ENCODE data around the gene VEZT.

VEZT gene

GRCh38 chr12:95349291-95349690 lies 131.7 kb downstream of the VEZT start:
- H3K9ac ChIP-seq (ENCODE audit: low read depth, low read length, poor library complexity, severe bottlenecking): no peak overlapping the region
- no peaks in the 10 kb centered on the region for H3F3A ChIP-seq (ENCODE audit: low read depth)
- H3K4me3 ChIP-seq (ENCODE audit: low read length, poor library complexity, severe bottlenecking): no peak overlapping the region
- H3K4me1 ChIP-seq (ENCODE audit: insufficient read depth, low read length, poor library complexity, severe bottlenecking): no peaks in the 10 kb centered on the region
- no peaks in the 10 kb centered on the region for H3K27me3 ChIP-seq (ENCODE audit: insufficient read depth, low read length, poor library complexity, severe bottlenecking)
- TF ChIP-seq CTCF (conservative IDR thresholded peaks at IDR 0.05; ENCODE audit: low read length): no peak
- TF ChIP-seq EZH2phosphoT487 (IDR thresholded peaks at IDR 0.05; ENCODE audit: borderline replicate concordance): no peak
- no peaks in the 10 kb centered on the region for H4K20me1 ChIP-seq (ENCODE audit: insufficient read depth, low read length, poor library complexity, severe bottlenecking)
- H2AFZ ChIP-seq (ENCODE audit: low read length): no peak overlapping the region
- H3K36me3 ChIP-seq (ENCODE audit: insufficient read depth, low read length): no peaks in the 10 kb centered on the region
- no peaks in the 10 kb centered on the region for H3K79me2 ChIP-seq (ENCODE audit: insufficient read depth, low read length)
- no peaks in the 10 kb centered on the region for H3K9me3 ChIP-seq (ENCODE audit: insufficient read depth, low read depth, low read length)
- H3K9me2 ChIP-seq (replicated peaks; ENCODE audit: low read depth, low read length): no peaks in the 10 kb centered on the region
- H3K4me2 ChIP-seq (ENCODE audit: low read depth, low read length, poor library complexity, severe bottlenecking): no peak overlapping the region

- no peaks in the 10 kb centered on the region for H3K27me3 ChIP-seq (ENCODE audit: insufficient read depth, low read length, poor library complexity, severe bottlenecking)
- H3K36me3 ChIP-seq (ENCODE audit: insufficient read depth, low read length): no peaks in the 10 kb centered on the region
- no peaks in the 10 kb centered on the region for H3K79me2 ChIP-seq (ENCODE audit: insufficient read depth, low read length)
- no peak overlapping the region for H3K4me2 ChIP-seq (ENCODE audit: low read depth, low read length, poor library complexity, severe bottlenecking)
- no peaks in the 10 kb centered on the region for H3K4me1 ChIP-seq (ENCODE audit: insufficient read depth, low read length, poor library complexity, severe bottlenecking)
- no peaks in the 10 kb centered on the region for H4K20me1 ChIP-seq (ENCODE audit: insufficient read depth, low read length, poor library complexity, severe bottlenecking)
- no peak overlapping the region for H2AFZ ChIP-seq (ENCODE audit: low read length)
- no peaks in the 10 kb centered on the region for H3K9me3 ChIP-seq (ENCODE audit: insufficient read depth, low read depth, low read length)
- no peaks in the 10 kb centered on the region for H3K9me2 ChIP-seq (replicated peaks; ENCODE audit: low read depth, low read length)
- TF ChIP-seq CTCF (conservative IDR thresholded peaks at IDR 0.05; ENCODE audit: low read length) (no peak), EZH2phosphoT487 (IDR thresholded peaks at IDR 0.05; ENCODE audit: borderline replicate concordance) (no peak)
- no peak overlapping the region for H3K9ac ChIP-seq (ENCODE audit: low read depth, low read length, poor library complexity, severe bottlenecking)
- H3F3A ChIP-seq (ENCODE audit: low read depth): no peaks in the 10 kb centered on the region
- no peak overlapping the region for H3K4me3 ChIP-seq (ENCODE audit: low read length, poor library complexity, severe bottlenecking)
Observed at GRCh38 chr12:95351748-95352147, 134.1 kb downstream of the VEZT start.
